Parathyroid adenoma (tissue), 2 donors: ENCODE results near the gene SNX19.

ENCODE experiments used
- H2AFZ ChIP-seq: fragments of 300-600 bp; sonication (generic); one replicate; pipeline ENCODE4 v1.7.0; 2017; ENCODE audit warnings: antibody characterized with exemption, mild to moderate bottlenecking
- H3K27ac ChIP-seq: fragments of 300-600 bp; sonication (generic); one replicate; pipeline ENCODE4 v1.7.0; 2017
- H3K27me3 ChIP-seq: fragments of 300-600 bp; sonication (generic); one replicate; pipeline ENCODE4 v1.7.0; 2017; ENCODE audit warnings: low read length; ENCODE audit not compliant: control insufficient read depth, insufficient read depth
- H3K36me3 ChIP-seq: fragments of 300-600 bp; sonication (generic); one replicate; pipeline ENCODE4 v1.7.0; 2017; ENCODE audit warnings: low read length; ENCODE audit not compliant: control insufficient read depth, insufficient read depth
- H3K4me1 ChIP-seq: fragments of 300-600 bp; sonication (generic); one replicate; pipeline ENCODE4 v1.7.0; 2017; ENCODE audit warnings: control low read depth
- H3K4me2 ChIP-seq: fragments of 300-600 bp; sonication (generic); one replicate; pipeline ENCODE4 v1.7.0; 2017; ENCODE audit warnings: low read length
- H3K4me3 ChIP-seq: fragments of 300-600 bp; sonication (generic); one replicate; pipeline ENCODE4 v1.7.0; 2017; ENCODE audit warnings: low read depth, low read length
- H3K79me2 ChIP-seq: fragments of 300-600 bp; sonication (generic); one replicate; pipeline ENCODE4 v1.7.0; 2017; ENCODE audit warnings: control low read depth
- H3K9ac ChIP-seq: fragments of 300-600 bp; sonication (generic); one replicate; pipeline ENCODE4 v1.7.0; 2017; ENCODE audit warnings: mild to moderate bottlenecking
- H3K9me3 ChIP-seq: fragments of 300-600 bp; sonication (generic); one replicate; pipeline ENCODE4 v1.7.0; 2017; ENCODE audit warnings: low read length; ENCODE audit not compliant: control insufficient read depth
- TF ChIP-seq, protein P1 (sequence below): fragments of 300-600 bp; sonication (generic); IDR thresholded peaks from one replicate; pipeline ENCODE4 v1.7.0; 2017; ENCODE audit warnings: antibody characterized with exemption, mild to moderate bottlenecking
- donor health status: primary hyperparathyroidism.

The SNX19 gene, protein sequence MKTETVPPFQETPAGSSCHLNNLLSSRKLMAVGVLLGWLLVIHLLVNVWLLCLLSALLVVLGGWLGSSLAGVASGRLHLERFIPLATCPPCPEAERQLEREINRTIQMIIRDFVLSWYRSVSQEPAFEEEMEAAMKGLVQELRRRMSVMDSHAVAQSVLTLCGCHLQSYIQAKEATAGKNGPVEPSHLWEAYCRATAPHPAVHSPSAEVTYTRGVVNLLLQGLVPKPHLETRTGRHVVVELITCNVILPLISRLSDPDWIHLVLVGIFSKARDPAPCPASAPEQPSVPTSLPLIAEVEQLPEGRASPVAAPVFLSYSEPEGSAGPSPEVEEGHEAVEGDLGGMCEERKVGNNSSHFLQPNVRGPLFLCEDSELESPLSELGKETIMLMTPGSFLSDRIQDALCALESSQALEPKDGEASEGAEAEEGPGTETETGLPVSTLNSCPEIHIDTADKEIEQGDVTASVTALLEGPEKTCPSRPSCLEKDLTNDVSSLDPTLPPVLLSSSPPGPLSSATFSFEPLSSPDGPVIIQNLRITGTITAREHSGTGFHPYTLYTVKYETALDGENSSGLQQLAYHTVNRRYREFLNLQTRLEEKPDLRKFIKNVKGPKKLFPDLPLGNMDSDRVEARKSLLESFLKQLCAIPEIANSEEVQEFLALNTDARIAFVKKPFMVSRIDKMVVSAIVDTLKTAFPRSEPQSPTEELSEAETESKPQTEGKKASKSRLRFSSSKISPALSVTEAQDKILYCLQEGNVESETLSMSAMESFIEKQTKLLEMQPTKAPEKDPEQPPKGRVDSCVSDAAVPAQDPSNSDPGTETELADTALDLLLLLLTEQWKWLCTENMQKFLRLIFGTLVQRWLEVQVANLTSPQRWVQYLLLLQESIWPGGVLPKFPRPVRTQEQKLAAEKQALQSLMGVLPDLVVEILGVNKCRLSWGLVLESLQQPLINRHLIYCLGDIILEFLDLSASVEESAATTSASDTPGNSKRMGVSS

DNA sequence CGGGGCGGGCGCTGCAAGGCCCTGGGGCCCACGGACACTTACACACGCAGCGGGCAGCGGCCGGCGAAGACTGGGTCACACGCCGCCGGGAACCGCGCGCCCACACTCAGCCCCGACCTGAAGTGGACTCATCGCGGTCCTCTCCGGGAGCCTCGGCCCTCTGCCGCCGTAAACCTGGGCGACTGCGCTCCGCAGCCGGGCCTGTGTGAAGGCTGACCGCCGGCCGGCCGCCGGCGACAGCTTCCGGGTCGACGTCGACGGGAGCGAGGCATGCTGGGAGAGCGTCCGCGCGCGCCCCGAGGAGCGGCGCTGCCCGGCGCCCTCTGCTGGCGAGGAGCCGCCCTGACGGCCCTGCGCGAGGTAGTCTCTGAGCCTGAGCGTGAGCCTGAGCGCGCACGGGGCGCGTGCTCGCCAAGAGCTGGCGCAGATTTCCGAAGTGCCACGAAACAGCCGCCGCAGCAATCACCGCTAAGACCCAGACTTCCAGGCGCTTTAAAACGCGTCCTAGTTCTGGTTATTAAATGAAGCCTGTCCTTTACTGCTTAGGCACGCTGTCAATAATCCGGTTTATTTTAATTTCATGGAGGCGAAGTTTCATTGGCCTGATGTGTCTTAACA is at the start of gene SNX19:
Gene SNX19, minus strand, starts transcription at position 242 of the 618 bp plus-strand sequence. CDS start 540 bp downstream, outside the sequence.
- Histone ChIP-seq H3K4me3 (peak within 1 kb of the TSS; percentile 76), H3K36me3 (no peaks in the 10 kb centered on the region), H3K9me3 (no peaks in the 10 kb centered on the region), H2AFZ (peak within 1 kb of the TSS; percentile 93), H3K9ac (peak within 1 kb of the TSS; percentile 87), H3K79me2 (peaks cover 7% of the 10 kb centered on the region), H3K27ac (peak within 1 kb of the TSS; percentile 76), H3K4me2 (peak within 1 kb of the TSS; percentile 83), H3K27me3 (no peaks in the 10 kb centered on the region), H3K4me1 (no peaks in the 10 kb centered on the region)
- TF ChIP-seq, protein P1, sequence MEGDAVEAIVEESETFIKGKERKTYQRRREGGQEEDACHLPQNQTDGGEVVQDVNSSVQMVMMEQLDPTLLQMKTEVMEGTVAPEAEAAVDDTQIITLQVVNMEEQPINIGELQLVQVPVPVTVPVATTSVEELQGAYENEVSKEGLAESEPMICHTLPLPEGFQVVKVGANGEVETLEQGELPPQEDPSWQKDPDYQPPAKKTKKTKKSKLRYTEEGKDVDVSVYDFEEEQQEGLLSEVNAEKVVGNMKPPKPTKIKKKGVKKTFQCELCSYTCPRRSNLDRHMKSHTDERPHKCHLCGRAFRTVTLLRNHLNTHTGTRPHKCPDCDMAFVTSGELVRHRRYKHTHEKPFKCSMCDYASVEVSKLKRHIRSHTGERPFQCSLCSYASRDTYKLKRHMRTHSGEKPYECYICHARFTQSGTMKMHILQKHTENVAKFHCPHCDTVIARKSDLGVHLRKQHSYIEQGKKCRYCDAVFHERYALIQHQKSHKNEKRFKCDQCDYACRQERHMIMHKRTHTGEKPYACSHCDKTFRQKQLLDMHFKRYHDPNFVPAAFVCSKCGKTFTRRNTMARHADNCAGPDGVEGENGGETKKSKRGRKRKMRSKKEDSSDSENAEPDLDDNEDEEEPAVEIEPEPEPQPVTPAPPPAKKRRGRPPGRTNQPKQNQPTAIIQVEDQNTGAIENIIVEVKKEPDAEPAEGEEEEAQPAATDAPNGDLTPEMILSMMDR = peak; percentile 83

DNA sequence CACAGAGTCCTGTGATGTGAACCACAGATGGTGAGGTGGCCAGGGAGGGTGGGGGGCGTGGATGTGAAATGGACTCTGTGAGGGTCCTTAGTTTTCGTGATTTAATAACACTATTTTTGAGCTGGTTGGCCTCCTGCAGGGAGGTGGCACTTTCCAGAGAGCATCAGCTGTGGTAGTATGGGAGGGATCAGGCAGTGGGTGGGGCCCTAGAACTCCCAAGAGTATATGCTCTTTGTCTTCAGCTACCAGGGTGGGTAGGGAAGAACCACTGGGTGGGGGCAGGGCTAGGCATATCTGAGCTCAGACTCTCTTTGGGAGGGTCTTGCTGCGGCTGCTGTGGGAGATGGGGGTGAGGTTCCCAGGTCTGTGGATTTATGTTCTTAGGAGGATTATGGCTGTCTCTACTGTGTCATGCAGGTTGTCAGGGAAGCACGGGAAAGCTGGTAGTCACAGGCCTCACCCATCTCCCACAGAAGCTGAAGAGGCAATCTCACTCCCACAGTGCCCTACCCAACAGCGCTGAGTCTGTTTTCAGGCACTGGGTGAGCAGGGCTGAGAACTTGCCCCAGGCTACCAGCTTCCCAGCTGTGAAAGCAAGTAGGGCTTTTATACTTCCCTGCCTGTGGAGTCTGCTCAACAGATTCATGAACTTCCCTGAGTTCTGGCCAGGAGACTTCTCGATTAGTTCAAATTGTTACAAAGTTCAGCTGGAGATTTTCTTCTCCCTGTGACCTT is 47.9 kb upstream of the SNX19 start:
- no peak overlapping the region for H2AFZ ChIP-seq
- H3K9me3 ChIP-seq = no peaks in the 10 kb centered on the region
- no peak overlapping the region for H3K9ac ChIP-seq
- H3K27ac ChIP-seq = no peak overlapping the region
- no peaks in the 10 kb centered on the region for H3K36me3 ChIP-seq
- no peaks in the 10 kb centered on the region for H3K27me3 ChIP-seq
- no peak overlapping the region for H3K4me2 ChIP-seq
- no peaks in the 10 kb centered on the region for H3K79me2 ChIP-seq
- TF ChIP-seq, protein P1 = no peak
- H3K4me3 ChIP-seq = no peak overlapping the region
- H3K4me1 ChIP-seq = no peaks in the 10 kb centered on the region

DNA sequence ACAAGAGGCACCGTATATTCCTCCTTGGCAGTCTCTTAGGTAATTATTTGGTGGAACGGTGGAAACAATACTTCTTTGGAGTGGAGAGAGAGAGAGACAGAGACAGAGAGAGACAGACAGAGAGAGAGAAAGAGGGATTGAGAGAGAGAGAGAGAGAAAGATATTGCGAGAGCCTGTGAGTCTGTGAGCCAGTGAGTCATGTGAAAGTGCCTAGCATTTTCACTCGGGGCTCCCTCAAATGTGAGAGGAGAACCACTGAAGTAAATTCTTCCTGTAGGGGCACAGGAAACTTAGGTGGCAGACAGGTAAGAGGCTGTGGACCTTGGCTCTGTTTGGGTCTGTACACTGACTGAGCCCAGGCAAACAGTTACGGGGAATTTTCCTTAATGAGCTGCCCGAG is 31.6 kb upstream of the SNX19 start:
- Histone ChIP-seq H3K9ac (no peak overlapping the region), H3K27ac (no peak overlapping the region), H3K27me3 (no peaks in the 10 kb centered on the region), H3K36me3 (no peaks in the 10 kb centered on the region), H3K4me1 (no peaks in the 10 kb centered on the region), H3K4me2 (no peak overlapping the region), H3K4me3 (no peak overlapping the region), H3K9me3 (no peaks in the 10 kb centered on the region), H3K79me2 (no peaks in the 10 kb centered on the region), H2AFZ (no peak overlapping the region)
- TF ChIP-seq, protein P1 = no peak

DNA sequence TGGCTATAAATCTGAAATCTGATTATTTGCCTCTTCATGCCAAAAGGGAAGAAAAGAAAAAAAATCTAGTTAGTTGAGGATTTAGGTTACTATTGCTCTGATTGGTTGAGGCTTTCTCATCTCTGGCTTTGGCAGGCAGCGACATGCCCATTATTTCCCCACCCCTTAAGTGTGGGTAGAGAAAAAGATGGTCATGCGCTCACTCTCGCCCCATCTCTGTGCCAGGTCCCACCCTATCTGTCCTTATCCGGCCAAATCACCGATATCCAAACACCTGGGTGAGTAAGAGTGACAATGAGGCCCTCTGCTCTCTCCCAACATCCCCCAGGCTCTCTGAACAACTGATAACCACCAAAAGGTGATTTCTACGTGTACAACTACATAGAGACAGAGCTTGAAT is 31.2 kb upstream of the SNX19 start:
- no peaks in the 10 kb centered on the region for H3K79me2 ChIP-seq
- no peaks in the 10 kb centered on the region for H3K36me3 ChIP-seq
- no peak overlapping the region for H2AFZ ChIP-seq
- H3K4me1 ChIP-seq = no peaks in the 10 kb centered on the region
- no peak overlapping the region for H3K4me2 ChIP-seq
- H3K9me3 ChIP-seq = no peaks in the 10 kb centered on the region
- H3K27me3 ChIP-seq = no peaks in the 10 kb centered on the region
- H3K4me3 ChIP-seq = no peak overlapping the region
- TF ChIP-seq, protein P1 = no peak
- no peak overlapping the region for H3K9ac ChIP-seq
- H3K27ac ChIP-seq = no peak overlapping the region
